UCSD-AML1 (cell line): ENCODE data around the gene GIT1.

Source experiments
- DNase-seq: peaks from one replicate; lab custom pipeline; 2025; ENCODE audit not compliant: unreplicated experiment; lab: John Stamatoyannopoulos, UW

The GIT1 gene

GRCh38 chr17:29594519-29595090, 5.2 kb upstream of the GIT1 start:
- DNase-seq: no peak

- DNase-seq: peak; percentile 36
Measured at GRCh38 chr17:29593591-29594518, 4.4 kb upstream of the GIT1 start.

- DNase-seq: peak; percentile 31
Measured at GRCh38 chr17:29592850-29593551, 3.6 kb upstream of the GIT1 start, which contains the start of gene ANKRD13B. Gene ANKRD13B, plus strand, starts transcription at chr17:29593132. Its CDS starts 490 bp downstream, at chr17:29593622.

GRCh38 chr17:29591737-29592608, 2.5 kb upstream of the GIT1 start:
- peak; percentile 89 for DNase-seq

GRCh38 chr17:29591146-29591736, 1.8 kb upstream of the GIT1 start:
- no peak for DNase-seq

GRCh38 chr17:29590411-29591145, 1.1 kb upstream of the GIT1 start:
- no peak for DNase-seq

GRCh38 chr17:29588562-29589411, 661 bp downstream of the GIT1 start:
- peak; percentile 52 for DNase-seq

GRCh38 chr17:29588017-29588561, 1.4 kb downstream of the GIT1 start:
- peak; percentile 52 for DNase-seq

GRCh38 chr17:29587591-29587990, 1.9 kb downstream of the GIT1 start:
- no peak for DNase-seq

- peak; percentile 28 for DNase-seq
Measured at GRCh38 chr17:29586676-29587469, 2.6 kb downstream of the GIT1 start.

- peak; percentile 63 for DNase-seq
Measured at GRCh38 chr17:29585080-29585751, 4.2 kb downstream of the GIT1 start.

GRCh38 chr17:29584452-29585079, 4.9 kb downstream of the GIT1 start:
- DNase-seq: peak; percentile 47

GRCh38 chr17:29583324-29584248, 5.9 kb downstream of the GIT1 start:
- no peak for DNase-seq

- no peak for DNase-seq
Measured at GRCh38 chr17:29582772-29583171, 6.7 kb downstream of the GIT1 start.

- DNase-seq: no peak
Measured at GRCh38 chr17:29582254-29582765, 7.1 kb downstream of the GIT1 start.
